SK-N-SH (cell line): ENCODE measurements around the gene BDNF.

Experiments
- EZH2phosphoT487 ChIP-seq: fragments of 200-600 bp; sonication (generic); IDR thresholded peaks from 2 replicates; pipeline ENCODE4 v1.6.1; 2017; ENCODE audit warnings: low read depth, mixed run types, mild to moderate bottlenecking, antibody characterized with exemption, moderate library complexity, borderline replicate concordance
- FOSL2 ChIP-seq: IDR thresholded peaks from 2 replicates; pipeline ENCODE4 v1.4.0; 2012; ENCODE audit warnings: low read depth, mild to moderate bottlenecking, moderate library complexity, borderline replicate concordance
- MAX ChIP-seq: IDR thresholded peaks from 2 replicates; pipeline ENCODE4 v1.4.0; 2012; ENCODE audit warnings: low read depth
- SIN3A ChIP-seq: IDR thresholded peaks from 2 replicates; pipeline ENCODE4 v1.6.1; 2012; ENCODE audit warnings: low read depth, mild to moderate bottlenecking, low read length, moderate library complexity, borderline replicate concordance
- SMC3 ChIP-seq: IDR thresholded peaks from 2 replicates; pipeline ENCODE4 v1.6.1; 2012; ENCODE audit warnings: low read depth, low read length, improper control_type of control experiment
- TCF12 ChIP-seq: IDR thresholded peaks from 2 replicates; pipeline ENCODE4 v1.4.0; 2012
- TF ChIP-seq, protein P1 (sequence below): fragments of 200-600 bp; sonication (generic); IDR thresholded peaks from 2 replicates; pipeline ENCODE4 v1.6.1; 2017; ENCODE audit warnings: antibody characterized with exemption, mild to moderate bottlenecking, moderate library complexity

DNA sequence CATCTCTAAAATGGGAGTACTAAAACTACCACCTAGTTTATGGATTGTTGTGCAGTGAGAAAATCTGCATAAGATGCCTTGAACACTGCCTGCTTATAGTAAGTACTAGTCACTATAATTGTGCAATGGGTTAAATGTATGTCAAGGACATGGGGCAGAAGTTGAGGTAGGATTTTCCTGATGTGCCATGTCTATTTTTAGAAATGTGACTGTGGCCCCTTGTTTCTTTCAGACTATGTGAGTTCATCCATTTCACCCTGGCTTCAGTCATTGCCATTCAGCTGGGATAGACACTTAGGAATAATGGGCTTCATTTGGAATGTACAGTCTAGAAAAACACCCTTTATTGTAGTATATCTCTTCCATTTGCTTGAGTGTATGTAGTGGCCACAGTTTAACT lies 51.4 kb downstream of the BDNF start:
- TF ChIP-seq FOSL2 (no peak), TCF12 (no peak), EZH2phosphoT487 (no peak), MAX (no peak), SIN3A (no peak), SMC3 (no peak)
- TF ChIP-seq, protein P1, sequence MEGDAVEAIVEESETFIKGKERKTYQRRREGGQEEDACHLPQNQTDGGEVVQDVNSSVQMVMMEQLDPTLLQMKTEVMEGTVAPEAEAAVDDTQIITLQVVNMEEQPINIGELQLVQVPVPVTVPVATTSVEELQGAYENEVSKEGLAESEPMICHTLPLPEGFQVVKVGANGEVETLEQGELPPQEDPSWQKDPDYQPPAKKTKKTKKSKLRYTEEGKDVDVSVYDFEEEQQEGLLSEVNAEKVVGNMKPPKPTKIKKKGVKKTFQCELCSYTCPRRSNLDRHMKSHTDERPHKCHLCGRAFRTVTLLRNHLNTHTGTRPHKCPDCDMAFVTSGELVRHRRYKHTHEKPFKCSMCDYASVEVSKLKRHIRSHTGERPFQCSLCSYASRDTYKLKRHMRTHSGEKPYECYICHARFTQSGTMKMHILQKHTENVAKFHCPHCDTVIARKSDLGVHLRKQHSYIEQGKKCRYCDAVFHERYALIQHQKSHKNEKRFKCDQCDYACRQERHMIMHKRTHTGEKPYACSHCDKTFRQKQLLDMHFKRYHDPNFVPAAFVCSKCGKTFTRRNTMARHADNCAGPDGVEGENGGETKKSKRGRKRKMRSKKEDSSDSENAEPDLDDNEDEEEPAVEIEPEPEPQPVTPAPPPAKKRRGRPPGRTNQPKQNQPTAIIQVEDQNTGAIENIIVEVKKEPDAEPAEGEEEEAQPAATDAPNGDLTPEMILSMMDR = no peak
